ENCODE data around the gene TMEM190. TPM values are rescaled to one million over a fixed set of nuclear protein-coding genes. Genes with fewer than 3 reads are reported as not detected.

The TMEM190 gene
- total and polyA plus RNA-seq, 10 of the 15 experiments (the other 5 are each of a cell fraction or from before 2014, with no cell fraction given): not detected

DNA sequence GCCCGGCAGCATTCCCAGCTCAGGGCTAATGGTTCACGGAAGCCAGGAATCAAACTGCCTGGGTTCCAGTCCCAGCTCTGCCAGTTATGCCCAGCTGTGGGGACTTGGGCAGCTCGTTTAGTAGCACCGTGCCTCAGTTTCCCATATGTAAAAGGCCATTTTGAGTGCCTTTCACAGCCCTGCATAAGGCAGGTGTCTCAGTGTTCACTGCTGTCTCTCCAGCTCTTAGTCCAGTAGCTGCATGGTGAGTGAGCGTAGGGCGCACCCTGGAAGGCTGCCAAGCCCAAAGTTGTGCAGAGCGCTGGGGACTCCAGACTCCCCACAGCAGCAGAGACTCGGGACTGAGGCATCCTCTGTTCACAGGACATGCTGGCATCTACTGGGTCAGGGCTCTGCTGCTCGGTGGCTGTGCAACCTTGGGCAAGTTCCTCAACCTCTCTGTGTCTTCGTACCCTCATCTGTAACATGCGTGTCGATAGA lies 14.6 kb downstream of the TMEM190 start:
- no peak for ATAC-seq
- intact Hi-C loops (cut with micrococcal nuclease; ENCODE audit: unreplicated experiment) (no loop called here), in situ Hi-C loops (cut with MboI) (no loop called here)
- no peaks in the 10 kb centered on the region for H3K27me3 ChIP-seq (replicated peaks in 1 of 2; ENCODE audit: control insufficient read depth in 2 of 2, insufficient read depth in 2 of 2, low read length in 1 of 2)
- SMC1A ChIA-PET (ENCODE audit: uncharacterized antibody, unreplicated experiment): no interaction called here
- H3K4me2 ChIP-seq (ENCODE audit: control insufficient read depth, insufficient read depth): no peak overlapping the region
- H4K20me1 ChIP-seq (ENCODE audit: control insufficient read depth, insufficient read depth): peaks cover 14% of the 10 kb centered on the region
- RAD21 ChIA-PET (ENCODE audit: unreplicated experiment): interaction anchor here (0.9 to 1.2 kb wide), 2 partner anchors 13 to 98 kb away, joined by 3 to 4 read pairs; no protein-coding TSS in a partner anchor
- peaks cover 16% of the 10 kb centered on the region for H3K4me1 ChIP-seq (ENCODE audit: control insufficient read depth, insufficient read depth, low read length)
- no peak overlapping the region for H3K4me3 ChIP-seq
- H3K9ac ChIP-seq (ENCODE audit: control insufficient read depth, insufficient read depth, low read length): no peak overlapping the region
- no peak overlapping the region for H3K27ac ChIP-seq (ENCODE audit: control insufficient read depth, insufficient read depth)
- no peak for DNase-seq (ENCODE audit: low read depth, low spot score)
- H3K79me2 ChIP-seq (ENCODE audit: control insufficient read depth, insufficient read depth, low read length): peaks cover 28% of the 10 kb centered on the region
- BruUV-seq (replicated peaks): no TSS peak
- WGBS (ENCODE audit: insufficient coverage, insufficient replicate concordance, low lambda C conversion rate, missing lambda C conversion rate): 62% methylated on average over 12 of the region's 12 CpGs
- CTCF ChIA-PET: interaction anchor here (1.4 kb wide), 1 partner anchor 89 kb away, joined by 4 read pairs; no protein-coding TSS in a partner anchor
- POLR2A ChIA-PET: interaction anchor here (0.6 kb wide), 1 partner anchor 278 kb away, joined by 4 read pairs; no protein-coding TSS in a partner anchor
- H3K9me3 ChIP-seq (replicated peaks; ENCODE audit: control insufficient read depth, insufficient read depth, low read length): no peaks in the 10 kb centered on the region
- H3K36me3 ChIP-seq (ENCODE audit: control insufficient read depth in 2 of 2, insufficient read depth in 2 of 2, low read length in 1 of 2): peaks cover 19 to 23% of the 10 kb centered on the region in 2 experiments; a peak in 3 of 4 replicates
- TF ChIP-seq POLR2A (IDR thresholded peaks at IDR 0.05; ENCODE audit: low read depth, low read length) (peak; percentile 71), CHD1 (IDR thresholded peaks at IDR 0.05; ENCODE audit: low read depth, low read length) (no peak), PML (IDR thresholded peaks at IDR 0.05; ENCODE audit: low read length) (peak; percentile 35; the same call in 1 of the 2 replicates)
- no peak for FAIRE-seq
- H2AFZ ChIP-seq (ENCODE audit: control insufficient read depth, low read depth, low read length): no peak overlapping the region

GRCh38 chr19:55391702-55392615 lies 15.3 kb downstream of the TMEM190 start:
- in situ Hi-C loops (cut with MboI): no loop called here
- RAD21 ChIA-PET (ENCODE audit: unreplicated experiment): interaction anchor here (0.9 to 1.2 kb wide), 2 partner anchors 12 to 99 kb away, joined by 3 to 4 read pairs; no protein-coding TSS in a partner anchor
- TF ChIP-seq CUX1 (IDR thresholded peaks at IDR 0.05; ENCODE audit: insufficient replicate concordance, low read depth, low read length): no peak
- no peak for TF ChIP-seq TARDBP (IDR thresholded peaks at IDR 0.05; ENCODE audit: borderline replicate concordance)
- TF ChIP-seq POLR2AphosphoS2 (IDR thresholded peaks at IDR 0.05; ENCODE audit: low read depth, low read length): no peak
- TF ChIP-seq RCOR1 (conservative IDR thresholded peaks at IDR 0.05; ENCODE audit: low read depth, low read length): no peak

More at GRCh38 chr19:55391702-55392615, 15.3 kb downstream of the TMEM190 start:
- Histone ChIP-seq H3K4me1 (ENCODE audit: control insufficient read depth, insufficient read depth, low read length) (peaks cover 16% of the 10 kb centered on the region), H3K79me2 (ENCODE audit: control insufficient read depth, insufficient read depth, low read length) (peaks cover 20% of the 10 kb centered on the region), H3K9ac (ENCODE audit: control insufficient read depth, insufficient read depth, low read length) (no peak overlapping the region), H3K27me3 (replicated peaks in 1 of 2; ENCODE audit: control insufficient read depth in 2 of 2, insufficient read depth in 2 of 2, low read length in 1 of 2) (no peaks in the 10 kb centered on the region), H3K9me3 (replicated peaks; ENCODE audit: control insufficient read depth, insufficient read depth, low read length) (no peaks in the 10 kb centered on the region), H3K27ac (ENCODE audit: control insufficient read depth, insufficient read depth) (no peak overlapping the region), H3K4me2 (ENCODE audit: control insufficient read depth, insufficient read depth) (no peak overlapping the region), H3K4me3 (no peak overlapping the region), H4K20me1 (ENCODE audit: control insufficient read depth, insufficient read depth) (peaks cover 7% of the 10 kb centered on the region), H2AFZ (ENCODE audit: control insufficient read depth, low read depth, low read length) (no peak overlapping the region), H3K36me3 (ENCODE audit: control insufficient read depth in 2 of 2, insufficient read depth in 2 of 2, low read length in 1 of 2) (peaks cover 14 to 23% of the 10 kb centered on the region in 2 experiments; a peak in 3 of 4 replicates)
- SMC1A ChIA-PET (ENCODE audit: uncharacterized antibody, unreplicated experiment): no interaction called here
- no TSS peak for BruUV-seq (replicated peaks)
- POLR2A ChIA-PET: interaction anchor here (0.5 to 0.6 kb wide), 3 partner anchors 277 to 747 kb away, joined by 3 to 7 read pairs (median 4); no protein-coding TSS in a partner anchor
- ATAC-seq: no peak
- CTCF ChIA-PET: interaction anchor here (0.6 to 1.4 kb wide), 2 partner anchors 90 kb away, joined by 3 to 4 read pairs; no protein-coding TSS in a partner anchor
- no peak for DNase-seq (ENCODE audit: low read depth, low spot score)
- FAIRE-seq: no peak
- WGBS (ENCODE audit: insufficient coverage, insufficient replicate concordance, low lambda C conversion rate, missing lambda C conversion rate): 38% methylated on average over 18 of the region's 18 CpGs
- intact Hi-C loops (cut with micrococcal nuclease; ENCODE audit: unreplicated experiment): no loop called here

All from GM12878 (cell line).